Measurements from ENCODE around the gene PLEKHH1. TPM values are rescaled to one million over a fixed set of nuclear protein-coding genes. Genes with fewer than 3 reads are reported as not detected.

PLEKHH1 gene
- total RNA-seq, 4 donors from 2014 or later, result 1.8 to 6.1 (median 4.0) TPM

DNA sequence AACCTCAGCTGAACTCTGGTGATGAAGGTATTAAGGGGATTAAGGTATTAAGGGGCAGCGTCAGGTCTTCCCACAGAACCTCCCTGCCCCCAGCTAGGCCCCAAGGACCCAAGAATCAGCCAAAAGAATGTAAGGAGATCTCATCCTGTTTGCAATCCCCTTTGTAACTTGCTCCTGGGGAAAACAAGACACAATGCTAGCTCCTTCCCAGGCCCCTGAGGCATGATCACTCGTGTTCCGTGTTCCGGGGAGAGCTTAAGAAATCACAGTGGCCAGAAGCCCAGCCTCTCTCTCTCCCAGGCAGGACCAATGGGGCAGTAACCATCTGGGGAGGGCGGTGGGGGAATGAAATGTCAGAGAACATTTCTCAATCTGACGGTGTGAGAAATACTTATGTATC is 33.8 kb downstream of the PLEKHH1 start:
- H3K36me3 ChIP-seq, result peaks cover 0 to 14% of the 10 kb centered on the region in 2 donors
- H3K27ac ChIP-seq, result no peak overlapping the region
- ATAC-seq, result peak; percentile 62
- H3K4me1 ChIP-seq, result no peaks in the 10 kb centered on the region
- 0 to 80% methylated on average over 1 to 5 of the region's 6 CpGs for WGBS, 2 donors (ENCODE audit: low coverage in 1 of 2)
- H3K9me3 ChIP-seq, result no peaks in the 10 kb centered on the region
- no peaks in the 10 kb centered on the region for H3K27me3 ChIP-seq
- H3K4me3 ChIP-seq, result no peak overlapping the region
- TF ChIP-seq EP300 (IDR thresholded peaks at IDR 0.05) (no peak), POLR2A (IDR thresholded peaks at IDR 0.05) (no peak), POLR2AphosphoS5 (IDR thresholded peaks at IDR 0.05) (no peak), CTCF (IDR thresholded peaks at IDR 0.05) (no peak)

- Histone ChIP-seq H3K27me3 (no peaks in the 10 kb centered on the region), H3K9me3 (no peaks in the 10 kb centered on the region), H3K27ac (no peak overlapping the region), H3K36me3 (peaks cover 0 to 7% of the 10 kb centered on the region in 2 donors), H3K4me1 (no peaks in the 10 kb centered on the region), H3K4me3 (no peak overlapping the region)
- WGBS, 2 donors (ENCODE audit: low coverage in 1 of 2), result 62% methylated on average over 2 of the region's 3 CpGs; no CpG with 5 or more reads in 1 of the 2 donors
- ATAC-seq, result no peak
- TF ChIP-seq EP300 (IDR thresholded peaks at IDR 0.05) (no peak), POLR2AphosphoS5 (IDR thresholded peaks at IDR 0.05) (no peak), POLR2A (IDR thresholded peaks at IDR 0.05) (no peak), CTCF (IDR thresholded peaks at IDR 0.05) (no peak)
Observed at GRCh38 chr14:67567654-67568053, 34.6 kb downstream of the PLEKHH1 start.

- no peak overlapping the region for H3K27ac ChIP-seq
- H3K27me3 ChIP-seq, result no peaks in the 10 kb centered on the region
- TF ChIP-seq POLR2A (IDR thresholded peaks at IDR 0.05) (no peak), EP300 (IDR thresholded peaks at IDR 0.05) (no peak), POLR2AphosphoS5 (IDR thresholded peaks at IDR 0.05) (no peak), CTCF (IDR thresholded peaks at IDR 0.05) (no peak)
- H3K9me3 ChIP-seq, result no peaks in the 10 kb centered on the region
- 29 to 78% methylated on average over 1 to 2 of the region's 11 CpGs for WGBS, 2 donors (ENCODE audit: low coverage in 1 of 2)
- ATAC-seq, result no peak
- H3K4me3 ChIP-seq, result no peak overlapping the region
- no peaks in the 10 kb centered on the region for H3K4me1 ChIP-seq
- peaks cover 0 to 1% of the 10 kb centered on the region in 2 donors for H3K36me3 ChIP-seq
Observed at GRCh38 chr14:67569011-67569650, 36.0 kb downstream of the PLEKHH1 start.

DNA sequence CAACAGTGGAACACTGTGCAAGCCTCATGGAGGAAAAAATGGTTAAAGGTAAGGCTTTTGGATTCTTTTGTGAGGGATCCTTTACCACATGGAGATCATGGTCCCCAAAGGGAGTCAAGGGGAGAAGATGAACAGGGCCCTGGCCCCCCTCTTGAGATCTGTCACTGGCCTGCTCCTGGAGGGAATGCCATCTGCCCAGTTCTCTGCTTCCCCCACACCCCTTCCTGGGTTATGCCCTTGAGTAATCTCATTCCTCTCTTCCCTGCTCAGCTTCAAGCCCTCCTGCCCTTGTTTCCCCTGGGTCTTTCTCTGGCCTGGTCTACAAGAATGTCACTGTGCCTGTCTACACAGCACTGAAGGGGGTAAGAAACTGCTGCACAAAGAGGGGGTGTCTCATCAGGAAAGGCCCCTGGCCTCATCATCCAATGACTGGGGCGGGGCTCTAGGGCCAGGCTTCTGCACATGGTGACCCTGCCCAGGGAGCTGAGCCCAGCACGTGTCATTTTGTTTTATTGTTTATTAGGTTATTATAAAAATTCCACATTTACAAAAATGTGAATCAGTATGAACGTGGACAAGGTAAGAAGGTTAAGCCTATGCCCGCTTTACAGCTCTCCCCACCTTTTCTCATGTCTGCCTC is 36.7 kb downstream of the PLEKHH1 start:
- TF ChIP-seq POLR2AphosphoS5 (IDR thresholded peaks at IDR 0.05), result no peak
- no peak for TF ChIP-seq CTCF (IDR thresholded peaks at IDR 0.05)
- TF ChIP-seq EP300 (IDR thresholded peaks at IDR 0.05), result no peak
- TF ChIP-seq POLR2A (IDR thresholded peaks at IDR 0.05), result no peak
- peaks cover 0 to 5% of the 10 kb centered on the region in 2 donors for H3K36me3 ChIP-seq
- no peaks in the 10 kb centered on the region for H3K4me1 ChIP-seq
- no peak overlapping the region for H3K4me3 ChIP-seq
- no peaks in the 10 kb centered on the region for H3K9me3 ChIP-seq
- no peaks in the 10 kb centered on the region for H3K27me3 ChIP-seq
- no peak for ATAC-seq
- WGBS, 2 donors (ENCODE audit: low coverage in 1 of 2), result 69 to 80% methylated on average over 4 of the region's 4 CpGs
- H3K27ac ChIP-seq, result no peak overlapping the region

DNA sequence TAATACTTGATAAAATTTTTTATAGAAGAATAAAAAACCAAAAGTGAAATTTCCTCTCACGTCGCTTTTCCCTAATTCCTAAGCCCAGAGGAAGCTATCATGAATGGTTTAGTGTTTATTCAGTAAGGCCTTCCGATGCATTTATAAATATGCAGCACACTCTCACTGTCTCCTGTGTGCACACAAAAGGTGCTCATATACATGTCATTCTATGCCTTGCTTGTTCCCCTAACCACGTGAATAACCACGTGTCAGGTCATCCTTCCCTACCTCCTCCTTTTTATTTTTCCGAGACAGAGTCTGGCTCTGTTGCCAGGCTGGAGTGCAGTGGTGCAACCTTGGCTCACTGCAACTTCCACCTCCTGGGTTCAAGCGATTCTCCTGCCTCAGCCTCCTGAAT is 37.4 kb downstream of the PLEKHH1 start:
- H3K27ac ChIP-seq, result no peak overlapping the region
- 72 to 85% methylated on average over 4 to 7 of the region's 7 CpGs for WGBS, 2 donors (ENCODE audit: low coverage in 1 of 2)
- no peak for ATAC-seq

More for the DNA sequence above, 37.4 kb downstream of the PLEKHH1 start:
- TF ChIP-seq POLR2A (IDR thresholded peaks at IDR 0.05) (no peak), POLR2AphosphoS5 (IDR thresholded peaks at IDR 0.05) (no peak), CTCF (IDR thresholded peaks at IDR 0.05) (no peak), EP300 (IDR thresholded peaks at IDR 0.05) (no peak)
- Histone ChIP-seq H3K4me3 (no peak overlapping the region), H3K36me3 (peaks cover 0 to 5% of the 10 kb centered on the region in 2 donors), H3K27me3 (no peaks in the 10 kb centered on the region), H3K4me1 (no peaks in the 10 kb centered on the region), H3K9me3 (no peaks in the 10 kb centered on the region)
